Heart left ventricle (tissue), 13 donors: ENCODE measurements around the gene TSHZ1.

Experiments used
- POLR2A ChIP-seq, 2 donors: fragments of 450-650 bp; IDR thresholded peaks; one replicate each; pipeline ENCODE4 v1.6.1; 2017; ENCODE audit warnings: antibody characterized with exemption in 2 of 2, mild to moderate bottlenecking in 2 of 2, moderate library complexity in 2 of 2
- TF ChIP-seq, protein P1 (sequence below), 12 donors: fragments of 200-600 bp; sonication (generic) in 4 of 12; IDR thresholded peaks; one replicate each; pipeline versions ENCODE4 v1.5.0 to v1.8.0; 2018 to 2022; ENCODE audit warnings: antibody characterized with exemption in 12 of 12, mild to moderate bottlenecking in 5 of 12
- donor health status: ischemic (EF 13 %, LVEDD 7.1; RV severe dilation, severe dysfunction).
- donor health status: DM: no; HTN: yes; CAD: no.
- donor health status: DM: no; HTN: no; CAD: no.
- donor health status: ischemic (EF 25% LVEDD 6.9; RV normal size, moderate dysfunction).
- donor health status: ischemic (EF 25% LVEDD 5.7; RV mildly dilated, moderate dysfunction).
- donor health status: ischemic (EF 35%, LVEDD 5.7; RV mildly dilated, moderate dysfunction).
- donor health status: nonischemic (EF 11% LVEDD 7.7; RV severe dilation, severe dysfunction).
- donor health status: DM: yes; HTN: yes; CAD: no.
- donor health status: PGD.
- donor health status: ischemic (EF 29% LVEDD 5.4; RV normal size, mild dysfunction).
- donor health status: nonischemic (EF 23%, LVEDD 6.1; RV moderate dilation, normal function).

DNA sequence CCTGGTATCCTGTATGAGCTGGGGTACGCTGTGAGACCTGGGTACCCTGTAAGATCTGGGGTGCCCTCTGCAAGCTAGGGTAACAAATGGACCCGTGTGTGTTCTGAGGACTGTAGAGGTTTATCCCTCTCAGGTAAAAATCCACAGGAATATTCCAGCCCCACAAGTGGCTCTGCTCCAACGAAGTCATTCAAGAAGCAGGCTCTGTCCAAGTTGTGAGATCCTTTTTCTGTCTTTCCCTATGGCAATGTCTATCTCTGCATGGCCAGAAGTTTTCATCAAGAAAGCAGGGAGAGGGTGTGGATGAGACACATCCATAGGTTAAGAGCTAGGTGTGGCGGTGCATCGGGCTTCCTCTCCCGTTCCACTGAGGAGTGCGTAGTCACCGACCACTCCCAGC, 44.7 kb upstream of the TSHZ1 start:
- TF ChIP-seq, protein P1, sequence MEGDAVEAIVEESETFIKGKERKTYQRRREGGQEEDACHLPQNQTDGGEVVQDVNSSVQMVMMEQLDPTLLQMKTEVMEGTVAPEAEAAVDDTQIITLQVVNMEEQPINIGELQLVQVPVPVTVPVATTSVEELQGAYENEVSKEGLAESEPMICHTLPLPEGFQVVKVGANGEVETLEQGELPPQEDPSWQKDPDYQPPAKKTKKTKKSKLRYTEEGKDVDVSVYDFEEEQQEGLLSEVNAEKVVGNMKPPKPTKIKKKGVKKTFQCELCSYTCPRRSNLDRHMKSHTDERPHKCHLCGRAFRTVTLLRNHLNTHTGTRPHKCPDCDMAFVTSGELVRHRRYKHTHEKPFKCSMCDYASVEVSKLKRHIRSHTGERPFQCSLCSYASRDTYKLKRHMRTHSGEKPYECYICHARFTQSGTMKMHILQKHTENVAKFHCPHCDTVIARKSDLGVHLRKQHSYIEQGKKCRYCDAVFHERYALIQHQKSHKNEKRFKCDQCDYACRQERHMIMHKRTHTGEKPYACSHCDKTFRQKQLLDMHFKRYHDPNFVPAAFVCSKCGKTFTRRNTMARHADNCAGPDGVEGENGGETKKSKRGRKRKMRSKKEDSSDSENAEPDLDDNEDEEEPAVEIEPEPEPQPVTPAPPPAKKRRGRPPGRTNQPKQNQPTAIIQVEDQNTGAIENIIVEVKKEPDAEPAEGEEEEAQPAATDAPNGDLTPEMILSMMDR (IDR thresholded peaks at IDR 0.05), result no peak
- TF ChIP-seq POLR2A (IDR thresholded peaks at IDR 0.05), result no peak
